ENCODE measurements around the gene CENPI. TPM values are rescaled to one million over a fixed set of nuclear protein-coding genes. Genes with fewer than 3 reads are reported as not detected.

The CENPI gene
- total RNA-seq, 1 donor from 2014 or later: 1.8 TPM

DNA sequence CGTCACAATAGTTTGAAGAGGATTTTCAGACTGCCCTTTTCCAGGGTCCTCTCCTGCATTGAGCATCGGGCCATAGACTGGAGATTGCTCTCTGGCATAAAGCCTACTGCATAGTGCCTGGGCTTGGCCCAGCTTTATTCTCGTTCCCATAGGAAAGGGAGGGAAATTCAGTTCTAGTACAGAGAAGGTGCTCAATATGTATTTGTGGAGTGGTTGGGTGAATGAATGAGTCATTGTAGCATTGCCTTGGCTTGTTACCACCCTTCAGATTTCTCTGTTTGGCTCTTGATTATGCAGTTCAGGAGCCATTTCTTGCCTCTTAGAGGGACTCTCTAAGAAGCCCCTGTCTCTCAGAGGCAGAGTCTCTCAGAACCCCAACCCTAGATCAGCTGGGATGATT is 16.8 kb upstream of the CENPI start:
- no peak for DNase-seq (ENCODE audit: low read depth)
- TF ChIP-seq, protein P1, sequence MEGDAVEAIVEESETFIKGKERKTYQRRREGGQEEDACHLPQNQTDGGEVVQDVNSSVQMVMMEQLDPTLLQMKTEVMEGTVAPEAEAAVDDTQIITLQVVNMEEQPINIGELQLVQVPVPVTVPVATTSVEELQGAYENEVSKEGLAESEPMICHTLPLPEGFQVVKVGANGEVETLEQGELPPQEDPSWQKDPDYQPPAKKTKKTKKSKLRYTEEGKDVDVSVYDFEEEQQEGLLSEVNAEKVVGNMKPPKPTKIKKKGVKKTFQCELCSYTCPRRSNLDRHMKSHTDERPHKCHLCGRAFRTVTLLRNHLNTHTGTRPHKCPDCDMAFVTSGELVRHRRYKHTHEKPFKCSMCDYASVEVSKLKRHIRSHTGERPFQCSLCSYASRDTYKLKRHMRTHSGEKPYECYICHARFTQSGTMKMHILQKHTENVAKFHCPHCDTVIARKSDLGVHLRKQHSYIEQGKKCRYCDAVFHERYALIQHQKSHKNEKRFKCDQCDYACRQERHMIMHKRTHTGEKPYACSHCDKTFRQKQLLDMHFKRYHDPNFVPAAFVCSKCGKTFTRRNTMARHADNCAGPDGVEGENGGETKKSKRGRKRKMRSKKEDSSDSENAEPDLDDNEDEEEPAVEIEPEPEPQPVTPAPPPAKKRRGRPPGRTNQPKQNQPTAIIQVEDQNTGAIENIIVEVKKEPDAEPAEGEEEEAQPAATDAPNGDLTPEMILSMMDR (IDR thresholded peaks at IDR 0.05; ENCODE audit: insufficient read depth, low read length, poor library complexity, severe bottlenecking): no peak
- Histone ChIP-seq H3K36me3 (ENCODE audit: control insufficient read depth, insufficient read depth, low read length) (no peaks in the 10 kb centered on the region), H3K4me3 (ENCODE audit: low read depth, low read length) (no peak overlapping the region), H3K27me3 (ENCODE audit: control insufficient read depth, insufficient read depth, low read length) (no peaks in the 10 kb centered on the region)

DNA sequence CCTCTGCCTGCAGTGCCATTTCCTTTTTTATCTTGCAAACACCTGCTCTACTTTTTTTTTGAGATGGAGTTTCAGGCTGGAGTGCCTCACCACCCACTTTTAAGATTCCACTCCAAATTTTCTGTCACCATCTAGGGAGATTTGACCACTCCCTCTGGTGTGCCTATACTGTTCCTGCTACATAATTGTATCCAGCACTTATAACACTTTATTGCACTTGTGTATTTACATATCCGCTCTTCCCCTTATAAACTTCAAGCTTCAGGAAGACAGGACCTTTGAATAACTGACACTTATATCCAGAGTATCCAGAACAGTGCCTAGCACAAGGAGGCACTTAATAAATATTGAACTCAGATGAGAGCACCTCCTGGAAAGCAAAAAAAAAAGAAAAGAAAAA is 6.2 kb upstream of the CENPI start:
- DNase-seq (ENCODE audit: low read depth): no peak
- H3K36me3 ChIP-seq (ENCODE audit: control insufficient read depth, insufficient read depth, low read length): no peaks in the 10 kb centered on the region
- H3K27me3 ChIP-seq (ENCODE audit: control insufficient read depth, insufficient read depth, low read length): no peaks in the 10 kb centered on the region
- TF ChIP-seq, protein P1 (IDR thresholded peaks at IDR 0.05; ENCODE audit: insufficient read depth, low read length, poor library complexity, severe bottlenecking): no peak
- no peak overlapping the region for H3K4me3 ChIP-seq (ENCODE audit: low read depth, low read length)

DNA sequence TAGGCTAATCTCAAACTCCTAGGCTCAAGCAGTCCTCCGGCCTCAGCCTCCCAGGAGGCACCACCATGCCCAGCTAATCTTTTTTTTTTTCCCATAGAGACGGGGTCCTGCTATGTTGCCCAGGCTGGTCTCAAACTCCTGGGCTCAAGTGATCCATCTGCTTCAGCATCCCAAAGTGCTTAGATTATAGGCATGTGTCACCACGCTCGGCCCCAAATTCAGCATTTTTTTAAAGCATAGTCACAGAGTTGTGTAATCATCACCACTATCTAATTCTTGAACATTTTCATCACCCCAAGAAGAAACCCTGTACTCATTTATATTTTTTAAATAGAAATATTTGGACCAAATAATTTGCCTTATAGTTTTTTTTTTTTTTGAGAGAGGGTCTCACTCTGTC is 10.3 kb downstream of the CENPI start:
- TF ChIP-seq, protein P1 (IDR thresholded peaks at IDR 0.05; ENCODE audit: insufficient read depth, low read length, poor library complexity, severe bottlenecking): no peak
- H3K36me3 ChIP-seq (ENCODE audit: control insufficient read depth, insufficient read depth, low read length): no peaks in the 10 kb centered on the region
- no peaks in the 10 kb centered on the region for H3K27me3 ChIP-seq (ENCODE audit: control insufficient read depth, insufficient read depth, low read length)
- no peak overlapping the region for H3K4me3 ChIP-seq (ENCODE audit: low read depth, low read length)
- no peak for DNase-seq (ENCODE audit: low read depth)

DNA sequence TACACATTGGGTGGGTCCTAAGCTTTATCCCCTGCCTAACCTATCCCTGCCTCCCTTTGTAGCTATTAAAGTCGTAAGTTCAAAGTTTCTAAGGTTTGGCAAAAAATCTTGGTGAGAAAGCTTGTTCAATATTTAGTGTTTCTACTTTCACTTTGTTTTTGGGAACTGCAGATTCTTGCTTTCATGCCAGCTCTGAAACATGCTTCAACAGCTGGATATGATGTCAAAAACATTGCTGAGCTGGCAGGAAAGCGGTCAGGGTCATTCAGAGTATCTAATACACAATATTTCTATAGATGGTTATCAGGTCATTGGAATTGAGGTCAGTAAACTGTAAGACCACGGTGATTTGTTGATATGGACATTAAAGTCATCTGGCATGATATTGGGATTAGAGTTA is 19.7 kb downstream of the CENPI start:
- TF ChIP-seq, protein P1 (IDR thresholded peaks at IDR 0.05; ENCODE audit: insufficient read depth, low read length, poor library complexity, severe bottlenecking): no peak
- Histone ChIP-seq H3K27me3 (ENCODE audit: control insufficient read depth, insufficient read depth, low read length) (no peaks in the 10 kb centered on the region), H3K4me3 (ENCODE audit: low read depth, low read length) (no peak overlapping the region), H3K36me3 (ENCODE audit: control insufficient read depth, insufficient read depth, low read length) (no peaks in the 10 kb centered on the region)
- no peak for DNase-seq (ENCODE audit: low read depth)

DNA sequence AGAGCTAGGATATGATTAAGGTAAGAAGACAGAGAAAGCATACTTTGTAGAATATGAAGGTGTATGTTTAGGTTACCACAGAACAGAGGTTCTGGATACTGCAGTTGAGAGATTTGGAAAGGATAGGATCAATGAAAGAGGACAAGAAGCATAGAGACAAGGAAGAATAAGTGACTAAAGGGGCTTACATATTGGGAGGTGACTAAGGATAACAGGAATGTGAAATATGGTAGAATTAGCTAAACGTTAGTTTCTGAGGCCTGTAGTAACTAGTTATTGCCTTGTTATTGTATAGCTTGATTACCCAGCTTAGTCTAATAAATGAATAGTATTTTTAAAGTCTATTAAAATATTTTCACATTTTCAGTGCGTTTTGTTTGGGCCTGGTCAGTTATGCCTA is 38.2 kb downstream of the CENPI start:
- TF ChIP-seq, protein P1 (IDR thresholded peaks at IDR 0.05; ENCODE audit: insufficient read depth, low read length, poor library complexity, severe bottlenecking): no peak
- H3K4me3 ChIP-seq (ENCODE audit: low read depth, low read length): no peak overlapping the region
- no peak for DNase-seq (ENCODE audit: low read depth)
- no peaks in the 10 kb centered on the region for H3K36me3 ChIP-seq (ENCODE audit: control insufficient read depth, insufficient read depth, low read length)
- H3K27me3 ChIP-seq (ENCODE audit: control insufficient read depth, insufficient read depth, low read length): no peaks in the 10 kb centered on the region

Other genes starting within 250 kb of the CENPI start
- not detected in 2 replicates for gene NOX1, start 223.8 kb upstream of the CENPI start, total RNA-seq
- gene XKRX, start 169.3 kb upstream of the CENPI start, total RNA-seq: 0.04 TPM in 1 of 2 replicates, not detected in the other
- gene ARL13A, start 128.5 kb upstream of the CENPI start, total RNA-seq: not detected in 2 replicates
- 14.2 and 20.2 TPM in 2 replicates for gene TRMT2B, start 46.1 kb upstream of the CENPI start, total RNA-seq
- 0.41 and 0.50 TPM in 2 replicates for gene TMEM35A, start 19.3 kb upstream of the CENPI start, total RNA-seq
- gene DRP2, start 121.6 kb downstream of the CENPI start, total RNA-seq: 0.33 and 0.55 TPM in 2 replicates
- gene TAF7L, start 193.1 kb downstream of the CENPI start, total RNA-seq: 0.27 and 0.33 TPM in 2 replicates

Data from kidney epithelial cell (primary cell).